Neural progenitor cell (in vitro differentiated cells): ENCODE results near the gene FOXN3.

Experiments
- EZH2 ChIP-seq: fragments of 200-600 bp; sonication (generic); IDR thresholded peaks from 2 replicates; pipeline ENCODE4 v1.6.1; 2017; ENCODE audit warnings: antibody characterized with exemption, mild to moderate bottlenecking, moderate library complexity
- EZH2phosphoT487 ChIP-seq: fragments of 200-600 bp; sonication (generic); IDR thresholded peaks from 2 replicates; pipeline ENCODE4 v1.6.1; 2017; ENCODE audit warnings: antibody characterized with exemption
- TF ChIP-seq, protein P1 (sequence below): fragments of 200-600 bp; sonication (generic); IDR thresholded peaks from 2 replicates; pipeline ENCODE4 v1.5.1; 2017; ENCODE audit warnings: antibody characterized with exemption, mild to moderate bottlenecking

DNA sequence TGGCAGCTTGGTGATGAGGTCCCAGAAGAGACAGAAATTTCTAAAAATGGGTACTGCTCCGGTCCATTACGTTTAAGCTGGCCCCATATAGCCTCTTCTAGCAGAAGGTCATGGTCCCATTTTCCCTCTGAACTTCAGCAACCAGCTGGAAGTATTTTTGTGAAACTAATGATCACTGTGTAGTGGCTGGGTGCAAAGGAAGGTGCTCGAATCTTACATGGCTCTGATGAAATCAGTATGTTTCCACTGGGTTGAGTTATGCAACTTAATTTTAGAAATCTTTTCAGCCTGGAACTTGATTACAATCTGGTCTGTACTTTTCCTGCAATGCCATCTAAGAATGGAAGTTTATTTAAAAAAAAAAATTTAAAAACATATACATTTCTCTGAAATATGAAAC lies 228.5 kb downstream of the FOXN3 start:
- no peak for TF ChIP-seq EZH2
- TF ChIP-seq, protein P1, sequence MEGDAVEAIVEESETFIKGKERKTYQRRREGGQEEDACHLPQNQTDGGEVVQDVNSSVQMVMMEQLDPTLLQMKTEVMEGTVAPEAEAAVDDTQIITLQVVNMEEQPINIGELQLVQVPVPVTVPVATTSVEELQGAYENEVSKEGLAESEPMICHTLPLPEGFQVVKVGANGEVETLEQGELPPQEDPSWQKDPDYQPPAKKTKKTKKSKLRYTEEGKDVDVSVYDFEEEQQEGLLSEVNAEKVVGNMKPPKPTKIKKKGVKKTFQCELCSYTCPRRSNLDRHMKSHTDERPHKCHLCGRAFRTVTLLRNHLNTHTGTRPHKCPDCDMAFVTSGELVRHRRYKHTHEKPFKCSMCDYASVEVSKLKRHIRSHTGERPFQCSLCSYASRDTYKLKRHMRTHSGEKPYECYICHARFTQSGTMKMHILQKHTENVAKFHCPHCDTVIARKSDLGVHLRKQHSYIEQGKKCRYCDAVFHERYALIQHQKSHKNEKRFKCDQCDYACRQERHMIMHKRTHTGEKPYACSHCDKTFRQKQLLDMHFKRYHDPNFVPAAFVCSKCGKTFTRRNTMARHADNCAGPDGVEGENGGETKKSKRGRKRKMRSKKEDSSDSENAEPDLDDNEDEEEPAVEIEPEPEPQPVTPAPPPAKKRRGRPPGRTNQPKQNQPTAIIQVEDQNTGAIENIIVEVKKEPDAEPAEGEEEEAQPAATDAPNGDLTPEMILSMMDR: no peak
- TF ChIP-seq EZH2phosphoT487: no peak
